Measurements from ENCODE around the gene APOBEC4.

The APOBEC4 gene

GRCh38 chr1:183612407-183612806 is 40.7 kb downstream of the APOBEC4 start:
- TF ChIP-seq TAF1 (IDR thresholded peaks at IDR 0.05; ENCODE audit: borderline replicate concordance, insufficient read depth, low read length) (no peak), SIN3A (IDR thresholded peaks at IDR 0.05; ENCODE audit: borderline replicate concordance, insufficient read depth, low read length) (no peak), POLR2AphosphoS5 (IDR thresholded peaks at IDR 0.05; ENCODE audit: low read depth, low read length) (no peak), REST (IDR thresholded peaks at IDR 0.05; ENCODE audit: insufficient read depth in 1 of 2, low read depth in 2 of 2, low read length in 2 of 2) (no peak)

- no peak for TF ChIP-seq REST (IDR thresholded peaks at IDR 0.05; ENCODE audit: insufficient read depth in 1 of 2, low read depth in 2 of 2, low read length in 2 of 2)
- no peak for TF ChIP-seq FOXP2 (optimal IDR thresholded peaks at IDR 0.05; ENCODE audit: borderline replicate concordance, extremely low read depth, extremely low read length, insufficient read depth)
- no peak for TF ChIP-seq SIN3A (IDR thresholded peaks at IDR 0.05; ENCODE audit: borderline replicate concordance, insufficient read depth, low read length)
- no peak for TF ChIP-seq TAF1 (IDR thresholded peaks at IDR 0.05; ENCODE audit: borderline replicate concordance, insufficient read depth, low read length)
- TF ChIP-seq POLR2AphosphoS5 (IDR thresholded peaks at IDR 0.05; ENCODE audit: low read depth, low read length), result no peak
These were observed 42.1 kb downstream of the APOBEC4 start for GRCh38 chr1:183611021-183611420.

- TF ChIP-seq FOXP2 (optimal IDR thresholded peaks at IDR 0.05; ENCODE audit: borderline replicate concordance, extremely low read depth, extremely low read length, insufficient read depth), result no peak
These were observed 43.2 kb downstream of the APOBEC4 start for GRCh38 chr1:183609759-183610452.

GRCh38 chr1:183609313-183609712 is 43.8 kb downstream of the APOBEC4 start:
- no peak for TF ChIP-seq FOXP2 (optimal IDR thresholded peaks at IDR 0.05; ENCODE audit: borderline replicate concordance, extremely low read depth, extremely low read length, insufficient read depth)

- TF ChIP-seq SIN3A (IDR thresholded peaks at IDR 0.05; ENCODE audit: borderline replicate concordance, insufficient read depth, low read length), result no peak
- TF ChIP-seq TAF1 (IDR thresholded peaks at IDR 0.05; ENCODE audit: borderline replicate concordance, insufficient read depth, low read length), result no peak
- no peak for TF ChIP-seq REST (IDR thresholded peaks at IDR 0.05; ENCODE audit: insufficient read depth in 1 of 2, low read depth in 2 of 2, low read length in 2 of 2)
- no peak for TF ChIP-seq FOXP2 (optimal IDR thresholded peaks at IDR 0.05; ENCODE audit: borderline replicate concordance, extremely low read depth, extremely low read length, insufficient read depth)
- no peak for TF ChIP-seq POLR2AphosphoS5 (IDR thresholded peaks at IDR 0.05; ENCODE audit: low read depth, low read length)
These were observed 45.7 kb downstream of the APOBEC4 start for GRCh38 chr1:183607322-183607980.

GRCh38 chr1:183605904-183606303 is 47.2 kb downstream of the APOBEC4 start:
- no peak for TF ChIP-seq POLR2AphosphoS5 (IDR thresholded peaks at IDR 0.05; ENCODE audit: low read depth, low read length)
- no peak for TF ChIP-seq FOXP2 (optimal IDR thresholded peaks at IDR 0.05; ENCODE audit: borderline replicate concordance, extremely low read depth, extremely low read length, insufficient read depth)
- TF ChIP-seq SIN3A (IDR thresholded peaks at IDR 0.05; ENCODE audit: borderline replicate concordance, insufficient read depth, low read length), result no peak
- TF ChIP-seq REST (IDR thresholded peaks at IDR 0.05; ENCODE audit: insufficient read depth in 1 of 2, low read depth in 2 of 2, low read length in 2 of 2), result no peak
- TF ChIP-seq TAF1 (IDR thresholded peaks at IDR 0.05; ENCODE audit: borderline replicate concordance, insufficient read depth, low read length), result no peak

Measured in PFSK-1 (cell line).